ENCODE data around the gene ATF7. TPM values are rescaled to one million over a fixed set of nuclear protein-coding genes. Genes with fewer than 3 reads are reported as not detected.

ATF7 gene
- total and polyA plus RNA-seq, 9 of the 15 experiments (the other 6 are each of a cell fraction or from before 2014, with no cell fraction given): 10.6 to 30.4 (median 20.7) TPM

GRCh38 chr12:53500776-53501614 is 125.2 kb downstream of the ATF7 start, which contains the start of gene TARBP2 (continued):
- TF ChIP-seq CEBPG (CRISPR knock-in tag; IDR thresholded peaks at IDR 0.05) (no peak), CEBPG (tag; conservative IDR thresholded peaks at IDR 0.05 in 1 of 2, IDR thresholded peaks at IDR 0.05 in 1 of 2) (no peak), ATF1 (CRISPR knock-in tag; IDR thresholded peaks at IDR 0.05) (peak; percentile 50; the same call in 1 of the 2 replicates), ATF1 (tag; IDR thresholded peaks at IDR 0.05) (peak; percentile 98), MEF2D (tag; conservative IDR thresholded peaks at IDR 0.05; ENCODE audit: low read depth) (peak; percentile 74), MED1 (CRISPR knock-in tag; IDR thresholded peaks at IDR 0.05; ENCODE audit: borderline replicate concordance) (no peak), NR2C1 (IDR thresholded peaks at IDR 0.05) (peak; percentile 88), NR2C1 (tag; IDR thresholded peaks at IDR 0.05) (peak; percentile 95), NFATC3 (IDR thresholded peaks at IDR 0.05) (no peak), ELK1 (CRISPR knock-in tag; IDR thresholded peaks at IDR 0.05) (no peak), POLR3G (IDR thresholded peaks at IDR 0.05; ENCODE audit: extremely low read depth, insufficient read length, insufficient replicate concordance) (no peak), TBL1XR1 (IDR thresholded peaks at IDR 0.05; ENCODE audit: low read length in 2 of 2) (peak in 1 of 2 experiments; percentile 40; a peak in 2 of 4 replicates), SAFB (IDR thresholded peaks at IDR 0.05; ENCODE audit: borderline replicate concordance, low read depth, low read length) (no peak), PRPF4 (IDR thresholded peaks at IDR 0.05; ENCODE audit: insufficient read depth, low read depth, low read length, poor library complexity, severe bottlenecking) (peak; percentile 39), POLR2H (tag; IDR thresholded peaks at IDR 0.05; ENCODE audit: low read depth) (peak; percentile 54; the same call in 1 of the 2 replicates), FOXP1 (CRISPR knock-in tag; IDR thresholded peaks at IDR 0.05) (peak; percentile 63; the same call in 1 of the 2 replicates), ZNF445 (CRISPR knock-in tag; IDR thresholded peaks at IDR 0.05; ENCODE audit: low read depth) (0 out of 2 replicates have a peak, but pooled peaks have one; percentile 75), HLTF (IDR thresholded peaks at IDR 0.05) (no peak; the same call in 1 of the 2 replicates), SAFB2 (IDR thresholded peaks at IDR 0.05; ENCODE audit: borderline replicate concordance, low read depth, low read length, severe bottlenecking) (no peak), ZHX1 (conservative IDR thresholded peaks at IDR 0.05; ENCODE audit: low read length) (no peak), MTA3 (IDR thresholded peaks at IDR 0.05; ENCODE audit: borderline replicate concordance) (peak; percentile 61; the same call in 1 of the 2 replicates), ZFX (CRISPR knock-in tag; IDR thresholded peaks at IDR 0.05) (peak; percentile 99), ZNF589 (CRISPR knock-in tag; IDR thresholded peaks at IDR 0.05; ENCODE audit: low read depth) (peak; percentile 93), RBFOX2 (IDR thresholded peaks at IDR 0.05; ENCODE audit: low read depth, low read length) (peak; percentile 97), MECOM (CRISPR knock-in tag; IDR thresholded peaks at IDR 0.05) (no peak; the same call in 1 of the 2 replicates), NR2F6 (CRISPR knock-in tag; IDR thresholded peaks at IDR 0.05) (peak; percentile 89; the same call in 1 of the 2 replicates), SRSF7 (optimal IDR thresholded peaks at IDR 0.05; ENCODE audit: low read depth, low read length) (no peak)

Measured in K562 (cell line).